Neural cell (in vitro differentiated cells): ENCODE data around the gene ZNF783. TPM values are rescaled to one million over a fixed set of nuclear protein-coding genes. Genes with fewer than 3 reads are reported as not detected.

ENCODE experiments used
- H2AFZ ChIP-seq: fragments of 200-600, 300-800 bp; sonication (generic), shearing (Covaris generic); 2 replicates; pipeline ENCODE4 v1.6.0; 2014; ENCODE audit warnings: low read depth, mild to moderate bottlenecking, antibody characterized with exemption, low read length, moderate library complexity
- H3F3A ChIP-seq: fragments of 200-600 bp; shearing (Covaris generic); 2 replicates; pipeline ENCODE4 v1.6.1; 2016; ENCODE audit warnings: mild to moderate bottlenecking, moderate library complexity, mixed read lengths, antibody characterized with exemption, low read length; ENCODE audit not compliant: insufficient read depth, poor library complexity, severe bottlenecking
- H3K27ac ChIP-seq: fragments of 200-600, 300-800 bp; sonication (generic), shearing (Covaris generic); 2 replicates; pipeline ENCODE4 v1.5.1; 2014; ENCODE audit warnings: mild to moderate bottlenecking, low read length, moderate library complexity
- H3K27me3 ChIP-seq: fragments of 300-800, 200-600 bp; sonication (generic), shearing (Covaris generic); 2 replicates; pipeline ENCODE4 v1.6.0; 2014; ENCODE audit warnings: mild to moderate bottlenecking, low read depth, low read length, moderate library complexity; ENCODE audit not compliant: insufficient read depth
- H3K36me3 ChIP-seq: fragments of 300-800, 200-600 bp; sonication (generic), shearing (Covaris generic); 2 replicates; pipeline ENCODE4 v1.5.1; 2014; ENCODE audit warnings: mild to moderate bottlenecking, antibody characterized with exemption, low read length, moderate library complexity; ENCODE audit not compliant: insufficient read depth
- H3K4me2 ChIP-seq: fragments of 300-800, 200-600 bp; sonication (generic), shearing (Covaris generic); 2 replicates; pipeline ENCODE4 v1.6.0; 2014; ENCODE audit warnings: mild to moderate bottlenecking, low read length
- H3K4me3 ChIP-seq: fragments of 300-800, 200-600 bp; sonication (generic), shearing (Covaris generic); 2 replicates; pipeline ENCODE4 v1.5.1; 2014; ENCODE audit warnings: mild to moderate bottlenecking, low read length, moderate library complexity
- H3K79me2 ChIP-seq: fragments of 200-600 bp; shearing (Covaris generic); replicated peaks from 2 replicates; pipeline ENCODE4 v1.6.0; 2014; ENCODE audit warnings: mild to moderate bottlenecking, low read length, moderate library complexity; ENCODE audit not compliant: insufficient read depth
- H3K9ac ChIP-seq: fragments of 300-800, 200-600 bp; sonication (generic), shearing (Covaris generic); 2 replicates; pipeline ENCODE4 v1.6.1; 2016; ENCODE audit warnings: mild to moderate bottlenecking, low read length, mixed read lengths
- H3K9me2 ChIP-seq: fragments of 200-600 bp; shearing (Covaris generic); 2 replicates; pipeline ENCODE4 v1.6.1; 2016; ENCODE audit warnings: mild to moderate bottlenecking, low read length, mixed read lengths; ENCODE audit not compliant: insufficient read depth
- H3K9me3 ChIP-seq: fragments of 200-600, 300-800 bp; sonication (generic), shearing (Covaris generic); 2 replicates; pipeline ENCODE4 v1.6.1; 2016; ENCODE audit warnings: mild to moderate bottlenecking, mixed run types, low read length, moderate library complexity, mixed read lengths
- H4K20me1 ChIP-seq: fragments of 200-600 bp; shearing (Covaris generic); 2 replicates; pipeline ENCODE4 v1.6.1; 2016; ENCODE audit warnings: mild to moderate bottlenecking, mixed run types; ENCODE audit not compliant: insufficient read depth
- CTCF ChIP-seq: fragments of 450-650 bp; IDR thresholded peaks from 2 replicates; pipeline ENCODE4 v1.5.1; 2014; ENCODE audit warnings: antibody characterized with exemption, mild to moderate bottlenecking, moderate library complexity; ENCODE audit not compliant: poor library complexity, severe bottlenecking
- EP300 ChIP-seq: fragments of 450-650 bp; conservative IDR thresholded peaks from 2 replicates; pipeline ENCODE4 v1.6.1; 2014; ENCODE audit warnings: antibody characterized with exemption, mild to moderate bottlenecking, moderate library complexity; ENCODE audit not compliant: poor library complexity, severe bottlenecking
- EZH2 ChIP-seq: fragments of 200-600, 300-800 bp; shearing (Covaris generic), sonication (generic); IDR thresholded peaks from 2 replicates; pipeline ENCODE4 v1.6.1; 2014; ENCODE audit warnings: antibody characterized with exemption, low read length, borderline replicate concordance, mild to moderate bottlenecking; ENCODE audit not compliant: insufficient read depth, poor library complexity, severe bottlenecking
- MXI1 ChIP-seq: fragments of 450-650 bp; conservative IDR thresholded peaks from 2 replicates; pipeline ENCODE4 v1.6.1; 2014; ENCODE audit warnings: antibody characterized with exemption, mild to moderate bottlenecking; ENCODE audit not compliant: poor library complexity, severe bottlenecking
- POLR2AphosphoS5 ChIP-seq: IDR thresholded peaks from 2 replicates; pipeline ENCODE4 v1.6.1; 2012
- RAD21 ChIP-seq: fragments of 450-650 bp; conservative IDR thresholded peaks from 2 replicates; pipeline ENCODE4 v1.6.1; 2014; ENCODE audit warnings: antibody characterized with exemption, mild to moderate bottlenecking, moderate library complexity
- SMC3 ChIP-seq: fragments of 450-650 bp; conservative IDR thresholded peaks from 2 replicates; pipeline ENCODE4 v1.6.1; 2014; ENCODE audit warnings: antibody characterized with exemption, mild to moderate bottlenecking, moderate library complexity; ENCODE audit not compliant: poor library complexity
- TAF1 ChIP-seq: IDR thresholded peaks from 2 replicates; pipeline ENCODE4 v1.6.1; 2012; ENCODE audit warnings: low read depth
- polyA plus RNA-seq: library from polyadenylated mRNA; depleted of rRNA; stranded (reverse); fragments of >200 nt; gene quantifications from 2 replicates; pipeline ENCODE4 v1.2.3, GENCODE V29; 2014
- TF ChIP-seq, protein P1 (sequence below): IDR thresholded peaks from 2 replicates; pipeline ENCODE4 v1.6.1; 2012; ENCODE audit warnings: borderline replicate concordance

ZNF783 gene
- polyA plus RNA-seq, 1 donor from 2014 or later = 23.9 TPM

GRCh38 chr7:149291036-149291780 is 29.2 kb downstream of the ZNF783 start:
- Histone ChIP-seq H3K36me3 (no peaks in the 10 kb centered on the region), H3K9me2 (no peaks in the 10 kb centered on the region), H3K27me3 (no peaks in the 10 kb centered on the region), H3K27ac (no peak overlapping the region), H3K4me3 (no peak overlapping the region), H3K4me2 (no peak overlapping the region), H4K20me1 (no peaks in the 10 kb centered on the region), H3K9ac (no peak overlapping the region), H3K9me3 (no peaks in the 10 kb centered on the region), H3K79me2 (no peaks in the 10 kb centered on the region), H3F3A (no peaks in the 10 kb centered on the region), H2AFZ (no peak overlapping the region)
- TF ChIP-seq MXI1 (no peak), RAD21 (no peak), EZH2 (no peak), TAF1 (no peak), CTCF (no peak), SMC3 (no peak), POLR2AphosphoS5 (no peak), EP300 (no peak)
- TF ChIP-seq, protein P1, sequence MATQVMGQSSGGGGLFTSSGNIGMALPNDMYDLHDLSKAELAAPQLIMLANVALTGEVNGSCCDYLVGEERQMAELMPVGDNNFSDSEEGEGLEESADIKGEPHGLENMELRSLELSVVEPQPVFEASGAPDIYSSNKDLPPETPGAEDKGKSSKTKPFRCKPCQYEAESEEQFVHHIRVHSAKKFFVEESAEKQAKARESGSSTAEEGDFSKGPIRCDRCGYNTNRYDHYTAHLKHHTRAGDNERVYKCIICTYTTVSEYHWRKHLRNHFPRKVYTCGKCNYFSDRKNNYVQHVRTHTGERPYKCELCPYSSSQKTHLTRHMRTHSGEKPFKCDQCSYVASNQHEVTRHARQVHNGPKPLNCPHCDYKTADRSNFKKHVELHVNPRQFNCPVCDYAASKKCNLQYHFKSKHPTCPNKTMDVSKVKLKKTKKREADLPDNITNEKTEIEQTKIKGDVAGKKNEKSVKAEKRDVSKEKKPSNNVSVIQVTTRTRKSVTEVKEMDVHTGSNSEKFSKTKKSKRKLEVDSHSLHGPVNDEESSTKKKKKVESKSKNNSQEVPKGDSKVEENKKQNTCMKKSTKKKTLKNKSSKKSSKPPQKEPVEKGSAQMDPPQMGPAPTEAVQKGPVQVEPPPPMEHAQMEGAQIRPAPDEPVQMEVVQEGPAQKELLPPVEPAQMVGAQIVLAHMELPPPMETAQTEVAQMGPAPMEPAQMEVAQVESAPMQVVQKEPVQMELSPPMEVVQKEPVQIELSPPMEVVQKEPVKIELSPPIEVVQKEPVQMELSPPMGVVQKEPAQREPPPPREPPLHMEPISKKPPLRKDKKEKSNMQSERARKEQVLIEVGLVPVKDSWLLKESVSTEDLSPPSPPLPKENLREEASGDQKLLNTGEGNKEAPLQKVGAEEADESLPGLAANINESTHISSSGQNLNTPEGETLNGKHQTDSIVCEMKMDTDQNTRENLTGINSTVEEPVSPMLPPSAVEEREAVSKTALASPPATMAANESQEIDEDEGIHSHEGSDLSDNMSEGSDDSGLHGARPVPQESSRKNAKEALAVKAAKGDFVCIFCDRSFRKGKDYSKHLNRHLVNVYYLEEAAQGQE = no peak

DNA sequence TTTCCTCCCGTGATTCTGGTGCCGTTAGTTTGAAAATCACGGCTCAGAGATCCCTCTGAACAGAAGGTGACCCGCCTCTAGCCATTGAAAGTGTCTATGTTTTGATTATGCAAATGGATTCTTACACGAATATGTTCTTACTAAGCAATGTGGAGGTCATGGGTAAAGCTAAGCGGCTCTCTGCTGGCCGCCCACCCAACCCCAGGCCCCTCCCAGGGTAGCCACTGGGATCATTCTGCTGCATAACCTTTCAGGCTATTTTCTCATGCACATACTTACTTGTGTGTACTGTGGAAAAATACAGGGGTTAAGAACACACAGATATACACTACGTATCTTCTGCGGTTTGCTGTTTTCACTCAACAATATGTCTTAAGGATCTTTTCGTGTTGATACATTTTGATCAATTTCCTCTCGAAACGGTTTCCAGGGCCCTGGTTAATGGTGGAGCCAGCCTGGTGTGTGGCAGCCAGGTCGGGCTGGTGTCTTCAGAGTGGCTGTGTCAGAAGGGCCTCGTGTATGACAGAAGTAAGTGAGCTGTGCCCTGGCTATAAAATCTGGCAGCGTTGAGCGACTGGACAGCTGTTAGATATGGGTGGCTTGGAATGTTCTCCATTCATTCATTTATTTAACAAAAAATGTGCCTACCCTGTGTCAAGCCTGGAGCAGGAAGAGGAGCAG is 29.9 kb downstream of the ZNF783 start:
- Histone ChIP-seq H4K20me1 (no peaks in the 10 kb centered on the region), H2AFZ (no peak overlapping the region), H3K9ac (no peak overlapping the region), H3K9me2 (no peaks in the 10 kb centered on the region), H3F3A (no peaks in the 10 kb centered on the region), H3K4me2 (no peak overlapping the region), H3K4me3 (no peak overlapping the region), H3K27ac (no peak overlapping the region), H3K9me3 (no peaks in the 10 kb centered on the region), H3K27me3 (no peaks in the 10 kb centered on the region), H3K36me3 (no peaks in the 10 kb centered on the region), H3K79me2 (no peaks in the 10 kb centered on the region)
- no peak for TF ChIP-seq CTCF
- no peak for TF ChIP-seq TAF1
- no peak for TF ChIP-seq RAD21
- TF ChIP-seq MXI1 = no peak
- TF ChIP-seq EP300 = no peak
- no peak for TF ChIP-seq EZH2
- TF ChIP-seq POLR2AphosphoS5 = no peak
- no peak for TF ChIP-seq SMC3
- TF ChIP-seq, protein P1 = no peak
